H9 (cell line): ENCODE data around the gene PPA1. TPM values are rescaled to one million over a fixed set of nuclear protein-coding genes. Genes with fewer than 3 reads are reported as not detected.

Experiments
- DNase-seq: peaks from one replicate; pipeline ENCODE4 v3.0.0-alpha.2; 2017
- H2AFZ ChIP-seq: one replicate; pipeline ENCODE4 v1.6.1; 2013; ENCODE audit warnings: mild to moderate bottlenecking, low read length, control low read depth, moderate library complexity
- H2AK5ac ChIP-seq: 2 replicates; pipeline ENCODE4 v1.6.1; 2013; ENCODE audit warnings: low read length, control low read depth, mixed read lengths; ENCODE audit not compliant: insufficient read length
- H2BK120ac ChIP-seq: one replicate; pipeline ENCODE4 v1.6.1; 2013; ENCODE audit warnings: low read depth, mild to moderate bottlenecking, low read length, control low read depth, inconsistent platforms; ENCODE audit not compliant: poor library complexity, severe bottlenecking
- H2BK12ac ChIP-seq: 2 replicates; pipeline ENCODE4 v1.6.1; 2013; ENCODE audit warnings: low read length, control low read depth, mixed read lengths, low read depth; ENCODE audit not compliant: insufficient read length
- H2BK15ac ChIP-seq: 2 replicates; pipeline ENCODE4 v1.6.1; 2013; ENCODE audit warnings: low read depth, low read length, control low read depth
- H2BK20ac ChIP-seq: one replicate; pipeline ENCODE4 v1.6.1; 2013; ENCODE audit warnings: low read depth, mild to moderate bottlenecking, low read length, control low read depth, inconsistent platforms; ENCODE audit not compliant: poor library complexity, severe bottlenecking
- H2BK5ac ChIP-seq: 2 replicates; pipeline ENCODE4 v1.6.1; 2013; ENCODE audit warnings: low read length, control low read depth, mixed read lengths; ENCODE audit not compliant: insufficient read length
- H3K14ac ChIP-seq: 2 replicates; pipeline ENCODE4 v1.6.1; 2013; ENCODE audit warnings: low read length, control low read depth; ENCODE audit not compliant: insufficient read depth
- H3K18ac ChIP-seq: 2 replicates; pipeline ENCODE4 v1.6.1; 2013; ENCODE audit warnings: low read depth, mild to moderate bottlenecking, mixed read lengths, low read length, control low read depth; ENCODE audit not compliant: insufficient read length
- H3K23ac ChIP-seq: 2 replicates; pipeline ENCODE4 v1.6.1; 2013; ENCODE audit warnings: low read length, control low read depth, mixed read lengths, low read depth; ENCODE audit not compliant: insufficient read length
- H3K23me2 ChIP-seq: 2 replicates; pipeline ENCODE4 v1.6.1; 2013; ENCODE audit warnings: low read depth, mild to moderate bottlenecking, mixed read lengths, low read length, control low read depth; ENCODE audit not compliant: insufficient read length, poor library complexity, severe bottlenecking
- H3K27ac ChIP-seq: 2 replicates; pipeline ENCODE4 v1.5.1; 2013; ENCODE audit warnings: low read length, control low read depth, mixed read lengths, low read depth; ENCODE audit not compliant: insufficient read length
- H3K27me3 ChIP-seq: 2 replicates; pipeline ENCODE4 v1.6.1; 2013; ENCODE audit warnings: low read length, control low read depth, inconsistent platforms; ENCODE audit not compliant: insufficient read depth
- H3K4ac ChIP-seq: 2 replicates; pipeline ENCODE4 v1.6.1; 2013; ENCODE audit warnings: low read depth, mild to moderate bottlenecking, control low read depth, inconsistent platforms, low read length, moderate library complexity
- H3K4me1 ChIP-seq: 2 replicates; pipeline ENCODE4 v1.6.1; 2013; ENCODE audit warnings: low read length, control low read depth, inconsistent platforms; ENCODE audit not compliant: insufficient read depth
- H3K4me2 ChIP-seq: 2 replicates; pipeline ENCODE4 v1.6.1; 2013; ENCODE audit warnings: low read length, control low read depth, mixed read lengths; ENCODE audit not compliant: insufficient read length, insufficient read depth
- H3K56ac ChIP-seq: 2 replicates; pipeline ENCODE4 v1.6.1; 2013; ENCODE audit warnings: low read depth, mild to moderate bottlenecking, mixed read lengths, low read length, control low read depth; ENCODE audit not compliant: insufficient read length
- H3K79me1 ChIP-seq: 2 replicates; pipeline ENCODE4 v1.6.1; 2013; ENCODE audit warnings: low read depth, mild to moderate bottlenecking, moderate library complexity, low read length, control low read depth, inconsistent platforms; ENCODE audit not compliant: insufficient read depth, poor library complexity, severe bottlenecking
- H3K79me2 ChIP-seq: 2 replicates; pipeline ENCODE4 v1.6.1; 2013; ENCODE audit warnings: low read length, control low read depth, inconsistent platforms; ENCODE audit not compliant: insufficient read depth
- H3K9ac ChIP-seq: 2 replicates; pipeline ENCODE4 v1.6.1; 2013; ENCODE audit warnings: low read length, control low read depth, mixed read lengths; ENCODE audit not compliant: insufficient read length; ENCODE audit errors: extremely low read depth
- H3K9me3 ChIP-seq: one replicate; pipeline ENCODE4 v1.6.1; 2013; ENCODE audit warnings: low read depth, low read length, inconsistent platforms; ENCODE audit not compliant: control insufficient read depth
- H3T11ph ChIP-seq: one replicate; pipeline ENCODE4 v1.6.1; 2013; ENCODE audit warnings: mild to moderate bottlenecking, low read length, control low read depth, inconsistent platforms
- H4K20me1 ChIP-seq: one replicate; pipeline ENCODE4 v1.6.1; 2013; ENCODE audit not compliant: control insufficient read depth, insufficient read length, insufficient read depth
- H4K5ac ChIP-seq: 2 replicates; pipeline ENCODE4 v1.6.1; 2013; ENCODE audit warnings: low read depth, mild to moderate bottlenecking, mixed read lengths, low read length, control low read depth; ENCODE audit not compliant: insufficient read length
- H4K8ac ChIP-seq: replicated peaks from 2 replicates; pipeline ENCODE4 v1.6.1; 2013; ENCODE audit warnings: low read length, control low read depth, mixed read lengths, low read depth; ENCODE audit not compliant: insufficient read length
- H4K91ac ChIP-seq: 2 replicates; pipeline ENCODE4 v1.6.1; 2013; ENCODE audit warnings: low read depth, mild to moderate bottlenecking, moderate library complexity, mixed read lengths, low read length, control low read depth; ENCODE audit not compliant: insufficient read length
- H3K27ac Mint-ChIP-seq, 3 experiments: 2 replicates in 2 of 3; 3 replicates in 1 of 3; pipeline ENCODE4 v1.8.0; 2020 to 2021; ENCODE audit warnings: mixed read lengths in 3 of 3, mild to moderate bottlenecking in 1 of 3, moderate library complexity in 1 of 3
- H3K27me3 Mint-ChIP-seq: 2 replicates; pipeline ENCODE4 v1.8.0; 2021; ENCODE audit warnings: low read depth, mild to moderate bottlenecking, moderate library complexity, mixed read lengths
- H3K36me3 Mint-ChIP-seq, 3 experiments: 2 replicates in 2 of 3; 3 replicates in 1 of 3; pipeline ENCODE4 v1.8.0; 2020 to 2021; ENCODE audit warnings: low read depth in 3 of 3, mixed read lengths in 3 of 3; ENCODE audit not compliant: insufficient read depth in 1 of 3
- H3K4me1 Mint-ChIP-seq, 2 experiments: 2 replicates each; pipeline ENCODE4 v1.8.0; 2020; ENCODE audit warnings: mixed read lengths in 2 of 2
- H3K4me3 Mint-ChIP-seq, 2 experiments: 2 replicates in 1 of 2; 3 replicates in 1 of 2; pipeline ENCODE4 v1.8.0; 2020 to 2021; ENCODE audit warnings: mild to moderate bottlenecking in 2 of 2, mixed read lengths in 2 of 2, moderate library complexity in 1 of 2
- H3K9me3 Mint-ChIP-seq, 2 experiments: 2 replicates in 1 of 2; 3 replicates in 1 of 2; pipeline ENCODE4 v1.8.0; 2020; ENCODE audit warnings: mild to moderate bottlenecking in 2 of 2, mixed read lengths in 2 of 2, moderate library complexity in 1 of 2
- WGBS: extraction: QIAGEN DNeasy Blood & Tissue Kit; methylation state at CpG from one replicate; pipeline ENCODE4 v1.1.7; 2013; ENCODE audit warnings: missing lambda C conversion rate, low lambda C conversion rate, mixed read lengths; ENCODE audit not compliant: insufficient read length; ENCODE audit errors: extremely low coverage; 5-methylcytosine and 5-hydroxymethylcytosine counted together
- total RNA-seq: library from RNA; stranded (reverse); gene quantifications from 2 replicates; pipeline ENCODE4 v1.2.1, GENCODE V29; 2021
- TF ChIP-seq, protein P1 (sequence below): fragments of 200-600 bp; sonication (generic); conservative IDR thresholded peaks from 3 replicates; pipeline ENCODE4 v1.8.0; 2021; ENCODE audit warnings: antibody characterized with exemption, mild to moderate bottlenecking

Gene PPA1
- total RNA-seq, 1 experiment from 2014 or later: 115 TPM

DNA sequence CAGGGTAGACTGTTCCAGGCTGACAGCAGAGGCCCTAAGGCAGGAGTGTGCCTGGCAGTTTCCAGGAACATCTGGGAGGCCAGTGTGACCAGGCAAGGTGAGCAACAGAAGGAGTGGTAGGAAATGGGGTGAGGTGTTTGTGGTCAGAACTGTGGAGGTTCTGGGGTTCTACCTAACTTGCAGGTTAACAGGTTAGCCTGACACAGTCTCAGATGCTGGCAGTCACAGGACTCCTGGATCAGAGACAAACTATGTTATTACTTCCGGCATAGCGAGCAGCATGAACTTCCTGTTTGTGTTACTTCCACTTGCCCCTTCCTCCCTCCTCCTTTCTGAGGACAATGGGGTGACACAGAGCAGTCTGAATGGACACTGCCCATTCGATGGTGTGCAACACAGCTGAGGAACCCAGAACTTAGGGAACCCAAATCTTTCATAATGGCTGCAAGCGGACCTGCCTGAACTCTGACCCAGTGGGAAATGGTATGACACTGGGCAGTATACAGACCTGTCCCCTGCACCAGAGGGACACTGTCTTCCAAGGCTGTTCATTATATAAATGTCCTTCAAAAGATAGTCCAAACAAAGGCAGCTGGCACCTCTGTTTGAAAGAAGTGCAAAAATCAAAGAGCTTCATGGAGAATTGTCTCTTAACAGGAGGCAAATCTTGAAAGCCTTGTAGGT is 59.0 kb downstream of the PPA1 start:
- no CpG with 5 or more reads among the region's 4 CpGs for WGBS
- no peak overlapping the region for H3K4me2 ChIP-seq

More for the DNA sequence above, 59.0 kb downstream of the PPA1 start:
- H4K91ac ChIP-seq: no peak overlapping the region
- H3K9ac ChIP-seq: no peak overlapping the region
- H2AK5ac ChIP-seq: no peak overlapping the region
- no peaks in the 10 kb centered on the region for H3K4me1 ChIP-seq
- no peaks in the 10 kb centered on the region for H3K9me3 ChIP-seq
- peaks cover 7% of the 10 kb centered on the region for H3K23me2 ChIP-seq
- no peak overlapping the region for H3K4ac ChIP-seq
- Mint-ChIP-seq H3K36me3 (no peaks in the 10 kb centered on the region), H3K27me3 (peaks cover 1% of the 10 kb centered on the region), H3K27ac (no peak overlapping the region), H3K4me3 (no peak overlapping the region), H3K4me1 (peaks cover 4 to 8% of the 10 kb centered on the region in 2 experiments), H3K9me3 (no peaks in the 10 kb centered on the region)
- no peak overlapping the region for H3K56ac ChIP-seq
- no peak overlapping the region for H3K23ac ChIP-seq
- H2BK15ac ChIP-seq: no peak overlapping the region
- TF ChIP-seq, protein P1, sequence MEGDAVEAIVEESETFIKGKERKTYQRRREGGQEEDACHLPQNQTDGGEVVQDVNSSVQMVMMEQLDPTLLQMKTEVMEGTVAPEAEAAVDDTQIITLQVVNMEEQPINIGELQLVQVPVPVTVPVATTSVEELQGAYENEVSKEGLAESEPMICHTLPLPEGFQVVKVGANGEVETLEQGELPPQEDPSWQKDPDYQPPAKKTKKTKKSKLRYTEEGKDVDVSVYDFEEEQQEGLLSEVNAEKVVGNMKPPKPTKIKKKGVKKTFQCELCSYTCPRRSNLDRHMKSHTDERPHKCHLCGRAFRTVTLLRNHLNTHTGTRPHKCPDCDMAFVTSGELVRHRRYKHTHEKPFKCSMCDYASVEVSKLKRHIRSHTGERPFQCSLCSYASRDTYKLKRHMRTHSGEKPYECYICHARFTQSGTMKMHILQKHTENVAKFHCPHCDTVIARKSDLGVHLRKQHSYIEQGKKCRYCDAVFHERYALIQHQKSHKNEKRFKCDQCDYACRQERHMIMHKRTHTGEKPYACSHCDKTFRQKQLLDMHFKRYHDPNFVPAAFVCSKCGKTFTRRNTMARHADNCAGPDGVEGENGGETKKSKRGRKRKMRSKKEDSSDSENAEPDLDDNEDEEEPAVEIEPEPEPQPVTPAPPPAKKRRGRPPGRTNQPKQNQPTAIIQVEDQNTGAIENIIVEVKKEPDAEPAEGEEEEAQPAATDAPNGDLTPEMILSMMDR: no peak
- H2BK20ac ChIP-seq: no peak overlapping the region
- H2BK120ac ChIP-seq: no peak overlapping the region
- H3K79me1 ChIP-seq: no peaks in the 10 kb centered on the region
- H2BK5ac ChIP-seq: no peak overlapping the region
- no peak overlapping the region for H3K18ac ChIP-seq
- no peak overlapping the region for H4K8ac ChIP-seq
- H4K20me1 ChIP-seq: no peaks in the 10 kb centered on the region
- no peak overlapping the region for H2AFZ ChIP-seq
- peaks cover 7% of the 10 kb centered on the region; the same call in 1 of the 2 replicates for H3K79me2 ChIP-seq
- H4K5ac ChIP-seq: no peak overlapping the region
- no peak overlapping the region for H3K14ac ChIP-seq
- H3K27ac ChIP-seq: no peak overlapping the region
- no peak for DNase-seq
- no peaks in the 10 kb centered on the region for H3K27me3 ChIP-seq
- H2BK12ac ChIP-seq: no peak overlapping the region
- H3T11ph ChIP-seq: no peak overlapping the region
